Lung (tissue), 12 donors: ENCODE measurements around the gene PCSK5. TPM values are rescaled to one million over a fixed set of nuclear protein-coding genes. Genes with fewer than 3 reads are reported as not detected.

Experiments used
- ATAC-seq: fragments of 200-7000 bp; cut with Tn5 transposase; one replicate; pipeline ENCODE4 v1.9.1; 2020; ENCODE audit warnings: moderate number of reproducible peaks; ENCODE audit not compliant: insufficient read depth, low FRiP score
- DNase-seq, 3 donors: peaks; one replicate each; pipeline ENCODE4 v3.0.0-alpha.2; 2013 to 2017
- H3K27ac ChIP-seq, 2 donors: one replicate each; pipeline ENCODE4 v1.5.1; 2013; ENCODE audit warnings: mild to moderate bottlenecking in 2 of 2, moderate library complexity in 2 of 2, control low read depth in 1 of 2, inconsistent platforms in 1 of 2, low read depth in 1 of 2, low read length in 1 of 2
- H3K27me3 ChIP-seq, 3 donors: one replicate each; pipeline ENCODE4 v1.5.1; 2013; ENCODE audit warnings: low read length in 2 of 3; ENCODE audit not compliant: control insufficient read depth in 3 of 3, insufficient read depth in 3 of 3
- H3K36me3 ChIP-seq, 4 donors: one replicate each; pipeline ENCODE4 v1.5.1; 2013; ENCODE audit warnings: low read length in 4 of 4, mild to moderate bottlenecking in 1 of 4, moderate library complexity in 1 of 4; ENCODE audit not compliant: control insufficient read depth in 4 of 4, insufficient read depth in 4 of 4
- H3K4me1 ChIP-seq, 5 donors: one replicate each; pipeline ENCODE4 v1.5.1; 2013; ENCODE audit warnings: low read length in 5 of 5, mild to moderate bottlenecking in 2 of 5, moderate library complexity in 1 of 5; ENCODE audit not compliant: control insufficient read depth in 5 of 5, insufficient read depth in 5 of 5
- H3K4me3 ChIP-seq: one replicate; pipeline ENCODE4 v1.5.1; 2013; ENCODE audit warnings: mild to moderate bottlenecking, control low read depth, moderate library complexity
- H3K9ac ChIP-seq, 2 donors: one replicate each; pipeline ENCODE4 v1.5.1; 2013; ENCODE audit warnings: low read length in 2 of 2, control low read depth in 1 of 2; ENCODE audit not compliant: insufficient read depth in 1 of 2
- H3K9me3 ChIP-seq, 4 donors: one replicate each; pipeline ENCODE4 v1.5.1; 2013; ENCODE audit warnings: low read length in 3 of 4, mild to moderate bottlenecking in 1 of 4, moderate library complexity in 1 of 4; ENCODE audit not compliant: control insufficient read depth in 4 of 4, insufficient read depth in 3 of 4
- WGBS, 2 donors: extraction: QIAGEN DNeasy Blood & Tissue Kit; methylation state at CpG; one replicate each; pipeline ENCODE4 v1.1.7; 2013; 5-methylcytosine and 5-hydroxymethylcytosine counted together
- polyA plus RNA-seq, 2 donors: library from polyadenylated mRNA; stranded (reverse); fragments of 200-250 nt; gene quantifications; one replicate each; pipeline ENCODE4 v1.2.1, GENCODE V29; 2013
- total RNA-seq, 2 donors: library from RNA; depleted of rRNA in 1 of 2; stranded (reverse); fragments of >200 nt in 1 of 2; gene quantifications; one replicate each; pipeline ENCODE4 v1.2.1, GENCODE V29; 2014 to 2021
- TF ChIP-seq, protein P1 (sequence below): IDR thresholded peaks from 2 replicates; pipeline ENCODE4 v1.5.1; 2012; ENCODE audit warnings: mild to moderate bottlenecking; ENCODE audit errors: control extremely low read depth, extremely low read depth
- donor health status: control.
- donor health status: control.
- donor health status: Bipolar disorder and iron deficiency.
- donor health status: healthy.
- donor health status: DM: yes; HTN: yes; CAD: no.

Gene PCSK5
- total and polyA plus RNA-seq, 4 donors, result 1.9 to 28.2 (median 13.6) TPM

GRCh38 chr9:75871624-75872023 lies 18.8 kb upstream of the PCSK5 start:
- Histone ChIP-seq H3K4me1 (no peaks in the 10 kb centered on the region), H3K27me3 (no peaks in the 10 kb centered on the region), H3K4me3 (no peak overlapping the region), H3K9me3 (no peaks in the 10 kb centered on the region), H3K27ac (no peak overlapping the region), H3K36me3 (no peaks in the 10 kb centered on the region), H3K9ac (no peak overlapping the region)
- DNase-seq, result no peak
- TF ChIP-seq, protein P1, sequence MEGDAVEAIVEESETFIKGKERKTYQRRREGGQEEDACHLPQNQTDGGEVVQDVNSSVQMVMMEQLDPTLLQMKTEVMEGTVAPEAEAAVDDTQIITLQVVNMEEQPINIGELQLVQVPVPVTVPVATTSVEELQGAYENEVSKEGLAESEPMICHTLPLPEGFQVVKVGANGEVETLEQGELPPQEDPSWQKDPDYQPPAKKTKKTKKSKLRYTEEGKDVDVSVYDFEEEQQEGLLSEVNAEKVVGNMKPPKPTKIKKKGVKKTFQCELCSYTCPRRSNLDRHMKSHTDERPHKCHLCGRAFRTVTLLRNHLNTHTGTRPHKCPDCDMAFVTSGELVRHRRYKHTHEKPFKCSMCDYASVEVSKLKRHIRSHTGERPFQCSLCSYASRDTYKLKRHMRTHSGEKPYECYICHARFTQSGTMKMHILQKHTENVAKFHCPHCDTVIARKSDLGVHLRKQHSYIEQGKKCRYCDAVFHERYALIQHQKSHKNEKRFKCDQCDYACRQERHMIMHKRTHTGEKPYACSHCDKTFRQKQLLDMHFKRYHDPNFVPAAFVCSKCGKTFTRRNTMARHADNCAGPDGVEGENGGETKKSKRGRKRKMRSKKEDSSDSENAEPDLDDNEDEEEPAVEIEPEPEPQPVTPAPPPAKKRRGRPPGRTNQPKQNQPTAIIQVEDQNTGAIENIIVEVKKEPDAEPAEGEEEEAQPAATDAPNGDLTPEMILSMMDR, result no peak
- WGBS, 2 donors, result 87 to 91% methylated on average over 5 of the region's 5 CpGs
- no peak for ATAC-seq

- DNase-seq, result no peak
- TF ChIP-seq, protein P1, result no peak
- WGBS, 2 donors, result 15 to 79% methylated on average over 1 of the region's 1 CpG
- Histone ChIP-seq H3K4me1 (no peaks in the 10 kb centered on the region), H3K9me3 (no peaks in the 10 kb centered on the region), H3K4me3 (no peak overlapping the region), H3K27me3 (no peaks in the 10 kb centered on the region), H3K9ac (no peak overlapping the region), H3K27ac (no peak overlapping the region), H3K36me3 (no peaks in the 10 kb centered on the region)
- no peak for ATAC-seq
These were observed 16.8 kb upstream of the PCSK5 start for GRCh38 chr9:75873712-75874111.

- Histone ChIP-seq H3K36me3 (no peaks in the 10 kb centered on the region), H3K27me3 (no peaks in the 10 kb centered on the region), H3K4me1 (no peaks in the 10 kb centered on the region), H3K27ac (no peak overlapping the region), H3K4me3 (no peak overlapping the region), H3K9ac (no peak overlapping the region), H3K9me3 (no peaks in the 10 kb centered on the region)
- TF ChIP-seq, protein P1, result no peak
- ATAC-seq (no peak), DNase-seq (no peak)
- 94 to 95% methylated on average over 11 of the region's 11 CpGs for WGBS, 2 donors
These were observed 13.4 kb upstream of the PCSK5 start for GRCh38 chr9:75876999-75877640.

- no peaks in the 10 kb centered on the region for H3K9me3 ChIP-seq
- H3K4me1 ChIP-seq, result no peaks in the 10 kb centered on the region
- TF ChIP-seq, protein P1, result no peak
- H3K27me3 ChIP-seq, result no peaks in the 10 kb centered on the region
- ATAC-seq (no peak), DNase-seq (no peak)
- no peak overlapping the region for H3K4me3 ChIP-seq
- H3K36me3 ChIP-seq, result no peaks in the 10 kb centered on the region
- no peak overlapping the region for H3K9ac ChIP-seq
- 85 to 89% methylated on average over 2 of the region's 2 CpGs for WGBS, 2 donors
- H3K27ac ChIP-seq, result no peak overlapping the region
These were observed 12.0 kb upstream of the PCSK5 start for GRCh38 chr9:75878488-75878860.
